GM19023 (cell line): Measurements from ENCODE around the gene IFRD2.
A peak's percentile ranks its signal among the peaks of the same experiment; 100 is the strongest.
"Not testable (repeated sequence)": the region's sequence is repeated elsewhere in the genome, so short reads cannot be mapped to it uniquely, and the experiment has no call there.

Experiments used
- ATAC-seq: cut with Tn5 transposase; IDR thresholded peaks from one replicate; pipeline ENCODE4 v1.9.1; 2021; ENCODE audit warnings: mild to moderate bottlenecking, moderate library complexity; ENCODE audit not compliant: unreplicated experiment

Gene IFRD2

GRCh38 chr3:50255251-50255615 is 37.0 kb downstream of the IFRD2 start:
- ATAC-seq, result no peak

GRCh38 chr3:50254577-50255250 is 37.5 kb downstream of the IFRD2 start:
- ATAC-seq, result no peak

GRCh38 chr3:50251220-50251619 is 41.0 kb downstream of the IFRD2 start:
- ATAC-seq, result no peak

- no peak for ATAC-seq
These were observed 41.7 kb downstream of the IFRD2 start for GRCh38 chr3:50250514-50250913.

GRCh38 chr3:50249457-50249856 is 42.8 kb downstream of the IFRD2 start:
- ATAC-seq, result no peak

- no peak for ATAC-seq
These were observed 43.8 kb downstream of the IFRD2 start for GRCh38 chr3:50248387-50248786.

GRCh38 chr3:50246517-50246954 is 45.7 kb downstream of the IFRD2 start:
- ATAC-seq, result peak; percentile 52

GRCh38 chr3:50245831-50246516 is 46.3 kb downstream of the IFRD2 start:
- peak; percentile 77 for ATAC-seq

- no peak for ATAC-seq
These were observed 46.9 kb downstream of the IFRD2 start for GRCh38 chr3:50245251-50245745.

- not testable (repeated sequence) for ATAC-seq
These were observed 47.4 kb downstream of the IFRD2 start for GRCh38 chr3:50244813-50245212.

GRCh38 chr3:50243543-50243895 is 48.7 kb downstream of the IFRD2 start:
- no peak for ATAC-seq

GRCh38 chr3:50242851-50243542 is 49.2 kb downstream of the IFRD2 start:
- ATAC-seq, result no peak

GRCh38 chr3:50242381-50242770 is 49.9 kb downstream of the IFRD2 start:
- no peak for ATAC-seq

- no peak for ATAC-seq
These were observed 50.4 kb downstream of the IFRD2 start for GRCh38 chr3:50241713-50242380.

- ATAC-seq, result no peak
These were observed 51.1 kb downstream of the IFRD2 start for GRCh38 chr3:50241163-50241562.

GRCh38 chr3:50239649-50240048 is 52.6 kb downstream of the IFRD2 start:
- ATAC-seq, result no peak

GRCh38 chr3:50238549-50239026 is 53.6 kb downstream of the IFRD2 start:
- ATAC-seq, result no peak

GRCh38 chr3:50237754-50238548 is 54.3 kb downstream of the IFRD2 start:
- ATAC-seq, result peak; percentile 19
